ENCODE results near the gene MCHR1.
"Not testable (repeated sequence)": the region's sequence is repeated elsewhere in the genome, so short reads cannot be mapped to it uniquely, and the experiment has no call there.

The MCHR1 gene

GRCh38 chr22:40659166-40659565 lies 20.1 kb upstream of the MCHR1 start:
- DNase-seq: no peak

GRCh38 chr22:40660730-40661129 lies 18.6 kb upstream of the MCHR1 start:
- no peak for DNase-seq

GRCh38 chr22:40661671-40662070 lies 17.6 kb upstream of the MCHR1 start:
- DNase-seq: no peak

- no peak for DNase-seq
Measured at GRCh38 chr22:40665312-40665711, 14.0 kb upstream of the MCHR1 start.

GRCh38 chr22:40666151-40666848 lies 13.0 kb upstream of the MCHR1 start:
- DNase-seq: no peak

GRCh38 chr22:40668611-40669411 lies 10.5 kb upstream of the MCHR1 start:
- no peak for DNase-seq

- no peak for DNase-seq
Measured at GRCh38 chr22:40670058-40670457, 9.2 kb upstream of the MCHR1 start.

GRCh38 chr22:40671369-40671768 lies 7.9 kb upstream of the MCHR1 start:
- DNase-seq: no peak

GRCh38 chr22:40671796-40672360 lies 7.4 kb upstream of the MCHR1 start:
- DNase-seq: no peak

GRCh38 chr22:40673017-40673416 lies 6.3 kb upstream of the MCHR1 start:
- no peak for DNase-seq

- DNase-seq: no peak
Measured at GRCh38 chr22:40674274-40674673, 5.0 kb upstream of the MCHR1 start.

- DNase-seq: not testable (repeated sequence)
Measured at GRCh38 chr22:40676166-40676565, 3.1 kb upstream of the MCHR1 start.

- no peak for DNase-seq
Measured at GRCh38 chr22:40676644-40677043, 2.6 kb upstream of the MCHR1 start.

GRCh38 chr22:40678493-40679248 lies 613 bp upstream of the MCHR1 start:
- DNase-seq: no peak

GRCh38 chr22:40679964-40680818 lies 907 bp downstream of the MCHR1 start:
- DNase-seq: no peak

GRCh38 chr22:40680819-40681183 lies 1.5 kb downstream of the MCHR1 start:
- no peak for DNase-seq

GRCh38 chr22:40681451-40681850 lies 2.2 kb downstream of the MCHR1 start:
- no peak for DNase-seq

GRCh38 chr22:40684728-40685127 lies 5.4 kb downstream of the MCHR1 start:
- no peak for DNase-seq

- DNase-seq: no peak
Measured at GRCh38 chr22:40685406-40685805, 6.1 kb downstream of the MCHR1 start.

GRCh38 chr22:40687706-40688105 lies 8.4 kb downstream of the MCHR1 start:
- no peak for DNase-seq

- DNase-seq: no peak
Measured at GRCh38 chr22:40690370-40690769, 11.1 kb downstream of the MCHR1 start.

- DNase-seq: no peak
Measured at GRCh38 chr22:40691532-40691931, 12.2 kb downstream of the MCHR1 start.

Data from activated CD4-positive, alpha-beta T cell treated with anti-CD3 and anti-CD28 coated beads, Interleukin-2, amount 50 U/mL, for 1 hour (primary cell).